PC-9 (cell line): ENCODE measurements around the gene MBD3L4. TPM values are rescaled to one million over a fixed set of nuclear protein-coding genes. Genes with fewer than 3 reads are reported as not detected.
"Not testable (repeated sequence)": the region's sequence is repeated elsewhere in the genome, so short reads cannot be mapped to it uniquely, and the experiment has no call there.

Experiments used
- BruUV-seq: library from RNA; stranded (reverse); fragments of 400-500 nt; replicated peaks from 2 replicates; lab custom pipeline; 2021; lab: Mats Ljungman, UMichigan
- CTCF ChIA-PET: fragments of 300-600 bp; sonication (Branson Sonifier 250); formaldehyde crosslinking; loops from one replicate; lab custom pipeline; 2022; ENCODE audit warnings: antibody characterized with exemption; lab: Charles Lee
- POLR2A ChIA-PET: fragments of 300-600 bp; sonication (Branson Sonifier 250); formaldehyde crosslinking; loops from one replicate; lab custom pipeline; 2022; ENCODE audit warnings: antibody characterized with exemption; ENCODE audit not compliant: unreplicated experiment; lab: Charles Lee
- DNase-seq, 2 experiments: peaks; one replicate each; pipeline versions ENCODE4 v3.0.0 to v3.0.0-alpha.2; 2015 to 2022; ENCODE audit warnings: mixed read lengths in 1 of 2
- H2AFZ ChIP-seq: fragments of 200-600 bp; sonication (generic); 2 replicates; pipeline ENCODE4 v1.8.1; 2017; ENCODE audit warnings: antibody characterized with exemption
- H3F3A ChIP-seq: fragments of 200-600 bp; sonication (generic); 2 replicates; pipeline ENCODE4 v1.8.1; 2017; ENCODE audit warnings: antibody characterized with exemption, mild to moderate bottlenecking, low read depth; ENCODE audit not compliant: insufficient read depth
- H3K27ac ChIP-seq: fragments of 200-600 bp; sonication (generic); 2 replicates; pipeline ENCODE4 v1.6.1; 2016; ENCODE audit warnings: mixed run types
- H3K27me3 ChIP-seq: fragments of 200-600 bp; sonication (generic); 2 replicates; pipeline ENCODE4 v1.6.1; 2016; ENCODE audit warnings: low read depth, mixed run types; ENCODE audit not compliant: insufficient read depth
- H3K36me3 ChIP-seq: fragments of 200-600 bp; sonication (generic); 2 replicates; pipeline ENCODE4 v1.6.1; 2016; ENCODE audit warnings: low read depth, mixed run types
- H3K4me1 ChIP-seq: fragments of 200-600 bp; sonication (generic); replicated peaks from 2 replicates; pipeline ENCODE4 v1.6.1; 2016; ENCODE audit warnings: mixed run types; ENCODE audit not compliant: insufficient read depth
- H3K4me2 ChIP-seq: fragments of 200-600 bp; sonication (generic); 2 replicates; pipeline ENCODE4 v1.6.1; 2017; ENCODE audit warnings: mixed run types
- H3K4me3 ChIP-seq: fragments of 200-600 bp; sonication (generic); 2 replicates; pipeline ENCODE4 v1.6.1; 2016; ENCODE audit warnings: mixed run types
- H3K79me2 ChIP-seq: fragments of 200-600 bp; sonication (generic); 2 replicates; pipeline ENCODE4 v1.6.1; 2017; ENCODE audit warnings: low read depth, mixed run types
- H3K9me2 ChIP-seq: fragments of 200-600 bp; sonication (generic); 2 replicates; pipeline ENCODE4 v1.8.1; 2017; ENCODE audit warnings: mild to moderate bottlenecking; ENCODE audit not compliant: insufficient read depth
- H3K9me3 ChIP-seq: fragments of 200-600 bp; sonication (generic); 2 replicates; pipeline ENCODE4 v1.8.1; 2016; ENCODE audit warnings: low read depth; ENCODE audit not compliant: insufficient read depth
- H4K20me1 ChIP-seq: fragments of 200-600 bp; sonication (generic); 2 replicates; pipeline ENCODE4 v1.8.1; 2017; ENCODE audit not compliant: insufficient read depth
- CTCF ChIP-seq: fragments of 200-600 bp; sonication (generic); conservative IDR thresholded peaks from 2 replicates; pipeline ENCODE4 v1.6.1; 2017; ENCODE audit warnings: mixed run types, antibody characterized with exemption, mild to moderate bottlenecking, moderate library complexity
- EZH2 ChIP-seq: fragments of 200-600 bp; sonication (generic); IDR thresholded peaks from 2 replicates; pipeline ENCODE4 v1.8.0; 2017; ENCODE audit warnings: antibody characterized with exemption, low read depth
- intact Hi-C: fragments of 100-400 bp; cut with micrococcal nuclease; formaldehyde crosslinking; loops from one replicate; pipeline ENCODE4 v1.10.0; 2022; ENCODE audit not compliant: unreplicated experiment
- total RNA-seq: library from RNA; stranded (reverse); gene quantifications from 2 replicates; pipeline ENCODE4 v1.2.3, GENCODE V29; 2021

Gene MBD3L4
- total RNA-seq, 1 experiment from 2014 or later: not detected

- no TSS peak for BruUV-seq
- Histone ChIP-seq H3K79me2 (no peaks in the 10 kb centered on the region), H3K36me3 (no peaks in the 10 kb centered on the region), H3K9me3 (no peaks in the 10 kb centered on the region), H3K9me2 (no peaks in the 10 kb centered on the region), H3K4me2 (no peak overlapping the region), H3K27me3 (no peaks in the 10 kb centered on the region), H3K4me3 (no peak overlapping the region), H3F3A (no peaks in the 10 kb centered on the region), H4K20me1 (no peaks in the 10 kb centered on the region), H3K4me1 (no peaks in the 10 kb centered on the region), H2AFZ (no peak overlapping the region), H3K27ac (no peak overlapping the region)
- ChIA-PET CTCF (no interaction called here), POLR2A (no interaction called here)
- TF ChIP-seq EZH2 (no peak), CTCF (no peak)
- intact Hi-C loops: no loop called here
- no peak for DNase-seq
These were observed 23.9 kb upstream of the MBD3L4 start for GRCh38 chr19:7063764-7064418.

GRCh38 chr19:7063339-7063738 lies 23.4 kb upstream of the MBD3L4 start:
- no TSS peak for BruUV-seq
- no peaks in the 10 kb centered on the region for H4K20me1 ChIP-seq
- H3K36me3 ChIP-seq: no peaks in the 10 kb centered on the region
- H3K4me1 ChIP-seq: no peaks in the 10 kb centered on the region
- H3K27ac ChIP-seq: no peak overlapping the region
- H3K9me2 ChIP-seq: no peaks in the 10 kb centered on the region
- no peak overlapping the region for H3K4me2 ChIP-seq
- H3K4me3 ChIP-seq: no peak overlapping the region
- no peaks in the 10 kb centered on the region for H3F3A ChIP-seq
- no peaks in the 10 kb centered on the region for H3K27me3 ChIP-seq
- ChIA-PET CTCF (no interaction called here), POLR2A (interaction anchor here (0.6 kb wide), 1 partner anchor 469 kb away, joined by 3 read pairs; no protein-coding TSS in a partner anchor)
- H2AFZ ChIP-seq: no peak overlapping the region
- no peaks in the 10 kb centered on the region for H3K79me2 ChIP-seq
- intact Hi-C loops: no loop called here
- no peaks in the 10 kb centered on the region for H3K9me3 ChIP-seq
- no peak for DNase-seq
- TF ChIP-seq EZH2 (no peak), CTCF (no peak)

DNA sequence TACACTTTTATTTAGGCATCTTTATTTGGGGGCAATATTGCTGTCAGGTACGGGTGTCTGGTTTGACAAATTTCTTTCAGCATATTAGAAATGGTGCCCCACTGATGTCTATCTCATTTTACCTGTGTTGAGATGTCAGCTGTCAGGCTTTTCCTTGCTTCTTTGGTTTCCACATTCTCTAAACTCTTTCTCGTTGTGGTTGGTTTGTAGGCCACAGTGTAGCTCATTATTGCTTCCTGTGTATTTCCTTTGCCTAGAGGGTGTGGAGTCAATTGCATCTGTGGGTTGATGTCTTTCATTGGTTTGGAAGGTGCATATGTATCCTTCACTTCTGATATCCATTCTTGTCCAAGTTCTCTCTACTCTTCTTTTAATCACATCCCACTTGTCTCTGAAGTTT lies 20.0 kb upstream of the MBD3L4 start:
- intact Hi-C loops, H3K79me2 ChIP-seq, H3K9me2 ChIP-seq, H3K4me1 ChIP-seq, H3K4me3 ChIP-seq, H3K27ac ChIP-seq, H3K4me2 ChIP-seq, H2AFZ ChIP-seq, H3K9me3 ChIP-seq, H3K36me3 ChIP-seq, H3K27me3 ChIP-seq, H4K20me1 ChIP-seq, POLR2A ChIA-PET, CTCF ChIA-PET, DNase-seq, BruUV-seq, H3F3A ChIP-seq: not testable (repeated sequence)

DNA sequence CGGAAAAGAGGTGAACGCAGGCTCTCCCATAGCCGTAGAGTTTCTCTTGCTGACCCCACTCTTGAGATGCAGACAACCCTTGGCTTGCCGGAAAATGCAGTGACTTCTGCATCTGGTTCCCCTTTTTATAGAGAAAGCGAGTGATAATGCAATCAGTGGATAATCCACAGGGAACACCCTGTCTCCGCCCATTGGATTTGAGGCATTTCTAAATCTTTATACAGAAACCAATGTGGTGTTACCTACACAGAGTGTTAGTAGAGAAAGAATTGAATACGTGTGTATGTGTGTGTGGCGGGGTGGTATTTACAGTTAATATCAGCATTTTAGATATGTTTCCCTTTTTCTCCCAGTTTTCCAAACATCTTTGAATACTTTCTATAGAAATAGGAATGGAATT lies 18.6 kb upstream of the MBD3L4 start, which contains the start of gene MBD3L3:
Gene MBD3L3 (minus strand): TSS at position 101 of the 400 bp plus-strand sequence. CDS start 71 bp downstream, at position 30.
- H3K4me1 ChIP-seq, H3K79me2 ChIP-seq, H3K27ac ChIP-seq, H3K36me3 ChIP-seq, H3K9me3 ChIP-seq, BruUV-seq, DNase-seq, intact Hi-C loops, H3K4me2 ChIP-seq, H2AFZ ChIP-seq, H4K20me1 ChIP-seq, H3K4me3 ChIP-seq, H3K9me2 ChIP-seq, CTCF ChIA-PET, H3K27me3 ChIP-seq, POLR2A ChIA-PET, H3F3A ChIP-seq: not testable (repeated sequence)

GRCh38 chr19:7056371-7056770 lies 16.4 kb upstream of the MBD3L4 start:
- H3K4me2 ChIP-seq, BruUV-seq, H3K4me1 ChIP-seq: not testable (repeated sequence)

DNA sequence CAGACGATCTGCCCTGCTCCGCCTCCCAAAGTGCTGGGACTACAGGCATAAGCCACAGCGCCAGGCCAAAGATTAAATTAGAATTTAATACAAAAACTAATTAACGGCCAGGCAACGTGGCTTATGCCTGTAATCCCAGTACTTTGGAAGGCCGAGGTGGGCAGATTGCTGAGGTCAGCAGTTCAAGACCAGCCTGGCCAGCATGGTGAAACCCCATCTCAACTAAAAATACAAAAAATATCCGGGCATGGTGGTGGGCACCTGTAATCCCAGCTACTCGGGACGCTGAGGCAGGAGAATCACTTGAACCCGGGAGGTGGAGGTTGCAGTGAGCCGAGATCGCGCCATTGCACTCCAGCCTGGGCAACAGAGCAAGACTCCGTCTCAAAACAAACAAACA lies 15.7 kb upstream of the MBD3L4 start:
- H3K9me2 ChIP-seq, POLR2A ChIA-PET, BruUV-seq, H3K27ac ChIP-seq, intact Hi-C loops, H3K79me2 ChIP-seq, H3K9me3 ChIP-seq, H3K36me3 ChIP-seq, H3F3A ChIP-seq, DNase-seq, H3K4me3 ChIP-seq, H3K27me3 ChIP-seq, H3K4me1 ChIP-seq, H4K20me1 ChIP-seq, H2AFZ ChIP-seq, CTCF ChIA-PET, H3K4me2 ChIP-seq: not testable (repeated sequence)

More at GRCh38 chr19:7056371-7056770, 16.4 kb upstream of the MBD3L4 start:
- H3K9me3 ChIP-seq, H3F3A ChIP-seq, H3K27me3 ChIP-seq, DNase-seq, H3K36me3 ChIP-seq, CTCF ChIA-PET, H3K9me2 ChIP-seq, intact Hi-C loops, H3K27ac ChIP-seq, H2AFZ ChIP-seq, POLR2A ChIA-PET, H4K20me1 ChIP-seq, H3K4me3 ChIP-seq, H3K79me2 ChIP-seq: not testable (repeated sequence)
